IPS DF 6.9 (cell line): Measurements from ENCODE around the gene WNT9A.

ENCODE experiments used
- DNase-seq: peaks from one replicate; pipeline ENCODE4 v3.0.0-alpha.2; 2013; ENCODE audit warnings: low read depth, low spot score
- H3K27ac ChIP-seq: one replicate; pipeline ENCODE4 v1.5.1; 2013; ENCODE audit warnings: low read length, control low read depth
- H3K27me3 ChIP-seq: 2 replicates; pipeline ENCODE4 v1.6.1; 2013; ENCODE audit warnings: mild to moderate bottlenecking, low read length; ENCODE audit not compliant: control insufficient read depth, insufficient read depth
- H3K36me3 ChIP-seq: 2 replicates; pipeline ENCODE4 v1.6.1; 2013; ENCODE audit warnings: low read length; ENCODE audit not compliant: control insufficient read depth, insufficient read depth
- H3K4me1 ChIP-seq: 2 replicates; pipeline ENCODE4 v1.6.1; 2013; ENCODE audit warnings: low read length; ENCODE audit not compliant: control insufficient read depth, insufficient read depth
- H3K4me3 ChIP-seq: 2 replicates; pipeline ENCODE4 v1.5.1; 2013; ENCODE audit warnings: mild to moderate bottlenecking, low read length
- H3K9me3 ChIP-seq: 2 replicates; pipeline ENCODE4 v1.6.1; 2013; ENCODE audit warnings: low read length, inconsistent platforms; ENCODE audit not compliant: control insufficient read depth, insufficient read depth
- WGBS: extraction: QIAGEN DNeasy Blood & Tissue Kit; methylation state at CpG from one replicate; pipeline ENCODE4 v1.1.7; 2013; ENCODE audit warnings: mixed read lengths, missing lambda C conversion rate; ENCODE audit not compliant: insufficient read length, insufficient coverage; 5-methylcytosine and 5-hydroxymethylcytosine counted together

The WNT9A gene

GRCh38 chr1:227889047-227889862, 58.5 kb downstream of the WNT9A start:
- no CpG with 5 or more reads among the region's 14 CpGs for WGBS
- DNase-seq: no peak
- Histone ChIP-seq H3K36me3 (no peaks in the 10 kb centered on the region), H3K9me3 (no peaks in the 10 kb centered on the region), H3K4me1 (peaks cover 9% of the 10 kb centered on the region), H3K4me3 (no peak overlapping the region), H3K27ac (no peak overlapping the region), H3K27me3 (no peaks in the 10 kb centered on the region)

DNA sequence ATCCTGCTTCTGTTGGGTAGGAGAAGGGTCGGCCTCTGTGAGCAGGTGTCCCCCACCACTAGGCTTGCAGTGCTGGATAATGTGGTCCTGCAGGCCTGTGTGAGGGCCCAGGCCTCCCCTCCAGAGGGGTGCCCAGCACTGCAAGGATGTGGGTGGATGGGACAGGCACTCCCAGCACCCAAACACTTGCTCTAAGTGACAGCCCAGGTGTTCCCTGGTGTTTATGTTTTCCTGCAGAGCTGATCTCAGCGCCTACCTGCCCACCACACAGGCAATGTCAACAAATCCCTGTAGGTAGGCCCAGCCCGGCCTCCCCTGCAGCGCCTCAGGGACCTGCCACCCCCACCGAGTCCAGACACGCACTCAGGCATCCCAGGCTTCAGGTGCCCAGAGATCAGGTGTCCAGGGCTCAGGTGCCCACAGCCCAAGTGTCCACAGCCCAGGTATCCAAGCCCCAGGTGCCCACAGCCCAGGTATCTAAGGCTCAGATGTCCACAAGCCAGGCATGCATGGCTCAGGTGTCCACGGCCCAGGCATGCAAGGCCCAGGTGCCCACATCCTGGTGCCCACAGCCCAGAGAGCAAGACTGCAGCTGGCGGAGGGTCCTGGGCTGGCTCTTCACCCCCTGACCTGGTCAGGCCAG, 59.2 kb downstream of the WNT9A start:
- no peak overlapping the region for H3K4me3 ChIP-seq
- no CpG with 5 or more reads among the region's 8 CpGs for WGBS
- DNase-seq: no peak
- no peaks in the 10 kb centered on the region for H3K9me3 ChIP-seq
- peaks cover 9% of the 10 kb centered on the region for H3K4me1 ChIP-seq
- no peaks in the 10 kb centered on the region for H3K27me3 ChIP-seq
- H3K27ac ChIP-seq: no peak overlapping the region
- no peaks in the 10 kb centered on the region for H3K36me3 ChIP-seq

GRCh38 chr1:227887697-227888403, 59.9 kb downstream of the WNT9A start:
- Histone ChIP-seq H3K27me3 (no peaks in the 10 kb centered on the region), H3K4me3 (peak overlapping the region; percentile 33; the same call in 1 of the 2 replicates), H3K4me1 (peaks cover 8% of the 10 kb centered on the region)

GRCh38 chr1:227886993-227887696, 60.6 kb downstream of the WNT9A start:
- no CpG with 5 or more reads among the region's 30 CpGs for WGBS
- no peaks in the 10 kb centered on the region for H3K27me3 ChIP-seq
- no peak for DNase-seq
- H3K4me3 ChIP-seq: peak overlapping the region; percentile 33; the same call in 1 of the 2 replicates
- H3K36me3 ChIP-seq: no peaks in the 10 kb centered on the region
- H3K9me3 ChIP-seq: no peaks in the 10 kb centered on the region
- H3K27ac ChIP-seq: no peak overlapping the region
- peaks cover 4% of the 10 kb centered on the region for H3K4me1 ChIP-seq

More at GRCh38 chr1:227887697-227888403, 59.9 kb downstream of the WNT9A start:
- no CpG with 5 or more reads among the region's 40 CpGs for WGBS
- Histone ChIP-seq H3K9me3 (no peaks in the 10 kb centered on the region), H3K36me3 (no peaks in the 10 kb centered on the region), H3K27ac (no peak overlapping the region)
- DNase-seq: no peak

DNA sequence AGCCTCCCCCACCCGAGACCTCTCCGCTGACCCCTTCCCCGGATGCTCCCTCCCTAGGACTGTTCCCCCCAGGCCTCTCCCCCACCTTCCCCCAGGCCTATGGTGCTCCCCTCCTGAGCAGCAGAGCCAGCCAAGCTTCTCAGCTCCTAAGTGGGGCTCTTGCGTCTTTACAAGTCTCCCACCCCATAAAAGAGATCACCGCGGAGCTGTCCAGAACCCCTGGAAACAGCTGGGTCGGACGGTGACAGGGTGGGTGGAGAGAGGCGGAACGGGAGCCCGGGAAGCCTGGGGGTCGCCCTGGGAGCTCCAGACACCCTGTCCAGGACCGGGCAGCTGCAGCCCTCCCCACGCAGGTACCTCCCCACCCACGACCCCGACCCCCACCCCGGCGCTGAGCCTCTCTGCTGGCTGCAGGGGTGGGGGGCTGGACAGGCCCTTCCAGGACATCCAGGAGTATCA, 61.2 kb downstream of the WNT9A start:
- Histone ChIP-seq H3K27ac (no peak overlapping the region), H3K4me3 (no peak overlapping the region), H3K9me3 (no peaks in the 10 kb centered on the region), H3K27me3 (no peaks in the 10 kb centered on the region), H3K36me3 (no peaks in the 10 kb centered on the region), H3K4me1 (peaks cover 2% of the 10 kb centered on the region; the same call in 1 of the 2 replicates)
- no CpG with 5 or more reads among the region's 18 CpGs for WGBS
- DNase-seq: no peak

DNA sequence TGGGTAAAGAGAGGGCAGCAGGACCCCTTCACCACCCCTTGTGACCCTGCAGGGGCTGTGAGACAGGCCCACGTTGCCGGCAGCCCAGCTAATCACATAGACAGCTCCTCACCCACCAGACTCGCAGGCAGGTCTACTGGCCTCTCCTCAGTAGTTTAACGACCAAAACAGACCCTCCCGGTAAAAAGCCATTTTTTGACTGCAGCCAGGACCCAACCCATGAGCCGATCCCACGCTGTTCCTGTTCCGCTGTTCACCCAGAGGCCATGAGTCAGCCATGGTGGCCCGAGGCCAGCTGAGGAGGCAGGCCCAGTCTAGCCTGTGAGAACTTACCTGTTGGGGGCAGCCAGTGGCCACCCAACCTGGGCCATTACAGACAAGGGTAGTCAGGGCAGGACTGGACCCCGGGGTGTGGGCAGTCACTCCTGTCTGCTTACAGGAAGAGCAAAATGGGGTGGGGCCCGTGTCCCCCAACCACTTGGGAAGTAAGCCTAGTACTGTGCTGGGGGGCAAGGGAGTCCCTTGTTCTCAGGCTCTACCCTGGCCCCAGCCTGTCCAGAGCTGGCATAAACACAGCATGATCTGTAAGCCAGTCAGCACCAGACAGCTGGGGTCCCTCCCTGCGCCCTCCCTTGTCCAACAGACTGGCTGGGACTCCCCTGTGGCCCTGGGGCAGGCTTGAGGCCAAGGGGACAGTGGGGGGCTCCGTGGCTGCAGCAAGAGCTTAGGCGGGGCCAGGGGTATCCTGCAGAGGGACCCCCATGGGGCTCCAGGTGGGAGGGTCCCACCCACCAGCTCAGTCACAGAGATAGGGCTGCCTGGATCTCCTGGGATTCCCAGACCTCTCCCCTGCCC, 61.9 kb downstream of the WNT9A start:
- Histone ChIP-seq H3K27ac (no peak overlapping the region), H3K9me3 (no peaks in the 10 kb centered on the region), H3K27me3 (no peaks in the 10 kb centered on the region), H3K4me3 (no peak overlapping the region), H3K4me1 (peaks cover 2% of the 10 kb centered on the region; the same call in 1 of the 2 replicates), H3K36me3 (no peaks in the 10 kb centered on the region)
- WGBS: no CpG with 5 or more reads among the region's 14 CpGs
- no peak for DNase-seq

- WGBS: no CpG with 5 or more reads among the region's 8 CpGs
- Histone ChIP-seq H3K36me3 (no peaks in the 10 kb centered on the region), H3K27me3 (no peaks in the 10 kb centered on the region), H3K4me3 (no peak overlapping the region), H3K4me1 (peaks cover 2% of the 10 kb centered on the region; the same call in 1 of the 2 replicates), H3K27ac (no peak overlapping the region), H3K9me3 (no peaks in the 10 kb centered on the region)
- no peak for DNase-seq
These were observed 62.5 kb downstream of the WNT9A start for GRCh38 chr1:227885135-227885647.

GRCh38 chr1:227884370-227885134, 63.2 kb downstream of the WNT9A start:
- H3K4me1 ChIP-seq: peaks cover 2% of the 10 kb centered on the region; the same call in 1 of the 2 replicates
- H3K4me3 ChIP-seq: peak overlapping the region; percentile 4; the same call in 1 of the 2 replicates
- H3K9me3 ChIP-seq: no peaks in the 10 kb centered on the region
- H3K27me3 ChIP-seq: no peaks in the 10 kb centered on the region
- H3K27ac ChIP-seq: no peak overlapping the region
- WGBS: no CpG with 5 or more reads among the region's 15 CpGs
- DNase-seq: no peak
- H3K36me3 ChIP-seq: no peaks in the 10 kb centered on the region
